ENCODE results near the gene DPEP3. TPM values are rescaled to one million over a fixed set of nuclear protein-coding genes. Genes with fewer than 3 reads are reported as not detected.

DPEP3 gene
- total and polyA plus RNA-seq, 2 experiments from 2014 or later: not detected

DNA sequence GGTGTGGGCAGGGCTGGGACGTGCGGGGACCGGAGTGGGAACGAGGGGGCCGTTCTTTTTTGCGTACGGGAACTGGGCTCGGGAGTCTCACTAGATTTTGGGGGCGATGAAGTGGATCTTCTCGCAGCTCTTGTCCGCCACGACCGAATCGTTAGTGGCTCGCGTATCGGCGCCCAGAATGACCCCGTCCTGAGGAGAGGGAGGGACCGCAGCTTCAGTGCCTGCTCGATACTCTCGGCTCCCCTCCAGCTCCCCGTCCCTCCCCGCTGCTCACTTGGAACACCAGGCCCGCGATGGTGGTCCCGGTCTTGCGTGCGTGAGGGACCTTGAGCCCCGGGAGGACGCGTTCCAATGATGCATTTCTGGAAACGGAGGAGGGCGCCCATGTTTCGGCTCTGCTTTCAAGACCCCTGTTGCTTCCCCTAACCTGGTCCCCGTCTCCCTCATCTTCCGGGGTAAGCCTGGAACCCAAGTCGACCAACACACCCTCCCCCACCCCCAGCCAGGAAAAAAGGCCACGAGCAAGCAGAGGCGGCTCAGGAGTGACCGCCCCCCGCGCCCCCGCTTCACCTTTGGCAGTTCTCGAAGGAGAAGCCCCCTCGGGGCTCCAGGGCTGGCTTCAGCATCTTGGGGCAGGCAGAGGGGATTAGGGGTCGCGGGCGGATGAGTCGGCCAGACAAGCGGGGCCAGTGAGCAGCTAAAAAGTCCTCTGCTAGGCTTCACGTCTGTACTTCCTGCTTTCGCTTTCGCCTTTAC is 44.0 kb downstream of the DPEP3 start, which contains the start of gene PSMB10:
TSS of gene PSMB10 (minus strand) at position 727 of the 756 bp plus-strand sequence. CDS start at position 626, 101 bp downstream.
- peaks cover 24% of the 10 kb centered on the region for H3K79me2 ChIP-seq
- TF ChIP-seq EZH2phosphoT487 (IDR thresholded peaks at IDR 0.05; ENCODE audit: low read depth, severe bottlenecking, unreplicated experiment): no peak
- TF ChIP-seq EZH2 (IDR thresholded peaks at IDR 0.05; ENCODE audit: borderline replicate concordance): no peak
- TF ChIP-seq, protein P1, sequence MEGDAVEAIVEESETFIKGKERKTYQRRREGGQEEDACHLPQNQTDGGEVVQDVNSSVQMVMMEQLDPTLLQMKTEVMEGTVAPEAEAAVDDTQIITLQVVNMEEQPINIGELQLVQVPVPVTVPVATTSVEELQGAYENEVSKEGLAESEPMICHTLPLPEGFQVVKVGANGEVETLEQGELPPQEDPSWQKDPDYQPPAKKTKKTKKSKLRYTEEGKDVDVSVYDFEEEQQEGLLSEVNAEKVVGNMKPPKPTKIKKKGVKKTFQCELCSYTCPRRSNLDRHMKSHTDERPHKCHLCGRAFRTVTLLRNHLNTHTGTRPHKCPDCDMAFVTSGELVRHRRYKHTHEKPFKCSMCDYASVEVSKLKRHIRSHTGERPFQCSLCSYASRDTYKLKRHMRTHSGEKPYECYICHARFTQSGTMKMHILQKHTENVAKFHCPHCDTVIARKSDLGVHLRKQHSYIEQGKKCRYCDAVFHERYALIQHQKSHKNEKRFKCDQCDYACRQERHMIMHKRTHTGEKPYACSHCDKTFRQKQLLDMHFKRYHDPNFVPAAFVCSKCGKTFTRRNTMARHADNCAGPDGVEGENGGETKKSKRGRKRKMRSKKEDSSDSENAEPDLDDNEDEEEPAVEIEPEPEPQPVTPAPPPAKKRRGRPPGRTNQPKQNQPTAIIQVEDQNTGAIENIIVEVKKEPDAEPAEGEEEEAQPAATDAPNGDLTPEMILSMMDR (IDR thresholded peaks at IDR 0.05; ENCODE audit: poor library complexity): no peak

DNA sequence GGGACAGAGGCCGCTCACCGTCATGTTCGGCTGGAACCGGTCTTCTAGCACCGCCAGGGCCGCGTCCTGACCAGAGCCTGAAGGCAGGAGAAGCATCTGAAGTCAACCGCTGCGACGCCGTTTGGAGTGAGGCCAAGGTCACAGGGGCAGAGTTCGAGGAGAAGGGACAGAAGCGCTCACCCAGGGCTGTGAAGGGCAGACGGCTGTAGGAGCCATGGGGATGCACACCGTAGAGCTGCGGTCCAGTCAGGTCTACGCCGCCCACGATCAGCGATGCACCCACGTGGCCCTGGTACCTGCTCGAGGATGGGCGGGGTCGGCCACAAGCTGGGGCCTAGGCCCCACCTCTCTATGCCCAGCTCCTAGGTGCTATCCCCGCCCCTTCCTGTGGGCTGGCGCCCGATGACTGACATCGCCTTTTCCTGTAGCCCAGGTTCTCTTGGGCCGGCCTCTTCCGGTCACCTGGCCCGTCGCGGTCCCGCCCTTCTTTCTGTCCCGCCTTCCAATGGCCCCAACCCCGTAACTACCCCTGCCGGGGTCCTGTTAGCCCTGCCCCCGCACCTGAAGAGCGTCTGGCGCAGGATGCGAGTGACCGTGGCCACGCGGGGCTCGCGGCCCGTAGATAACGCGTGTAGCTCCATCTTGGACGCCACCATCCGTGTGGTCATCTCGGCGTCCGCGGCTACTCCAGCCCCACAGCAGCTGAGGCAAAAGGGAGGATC is 44.7 kb downstream of the DPEP3 start:
- H3K9me2 ChIP-seq (replicated peaks; ENCODE audit: insufficient read depth): no peaks in the 10 kb centered on the region
- peak overlapping the region; percentile 46 for H2AFZ ChIP-seq
- peak; percentile 98 for DNase-seq (ENCODE audit: low spot score)
- H3K9me3 ChIP-seq (ENCODE audit: low read depth): no peaks in the 10 kb centered on the region
- peaks cover 24% of the 10 kb centered on the region for H3K79me2 ChIP-seq
- TF ChIP-seq EZH2phosphoT487 (IDR thresholded peaks at IDR 0.05; ENCODE audit: low read depth, severe bottlenecking, unreplicated experiment) (no peak), EZH2 (IDR thresholded peaks at IDR 0.05; ENCODE audit: borderline replicate concordance) (no peak)
- TF ChIP-seq, protein P1 (IDR thresholded peaks at IDR 0.05; ENCODE audit: poor library complexity): no peak
- H3K4me3 ChIP-seq: peak overlapping the region; percentile 87
- peaks cover 8% of the 10 kb centered on the region for H3K4me1 ChIP-seq (ENCODE audit: insufficient read depth)
- peak overlapping the region; percentile 90 for H3K27ac ChIP-seq
- no peaks in the 10 kb centered on the region for H4K20me1 ChIP-seq (ENCODE audit: insufficient read depth, poor library complexity, severe bottlenecking)
- H3K36me3 ChIP-seq (replicated peaks; ENCODE audit: insufficient read depth, low read depth): no peaks in the 10 kb centered on the region
- peak overlapping the region; percentile 86 for H3K4me2 ChIP-seq
- no peaks in the 10 kb centered on the region for H3K27me3 ChIP-seq
- WGBS (ENCODE audit: low lambda C conversion rate, missing lambda C conversion rate): 1% methylated on average over 42 of the region's 55 CpGs

More for the DNA sequence above, 44.0 kb downstream of the DPEP3 start, which contains the start of gene PSMB10:
- WGBS (ENCODE audit: low lambda C conversion rate, missing lambda C conversion rate): under 1% methylated on average over 47 of the region's 54 CpGs
- Histone ChIP-seq H3K4me2 (peak within 1 kb of the TSS; percentile 83), H3K36me3 (replicated peaks; ENCODE audit: insufficient read depth, low read depth) (no peaks in the 10 kb centered on the region), H3K9me3 (ENCODE audit: low read depth) (no peaks in the 10 kb centered on the region), H4K20me1 (ENCODE audit: insufficient read depth, poor library complexity, severe bottlenecking) (no peaks in the 10 kb centered on the region), H3K27me3 (no peaks in the 10 kb centered on the region), H3K9me2 (replicated peaks; ENCODE audit: insufficient read depth) (no peaks in the 10 kb centered on the region), H3K4me3 (peak within 1 kb of the TSS; percentile 87), H2AFZ (peak within 1 kb of the TSS; percentile 46), H3K4me1 (ENCODE audit: insufficient read depth) (peaks cover 8% of the 10 kb centered on the region), H3K27ac (peak within 1 kb of the TSS; percentile 90)
- DNase-seq (ENCODE audit: low spot score): peak; percentile 78

DNA sequence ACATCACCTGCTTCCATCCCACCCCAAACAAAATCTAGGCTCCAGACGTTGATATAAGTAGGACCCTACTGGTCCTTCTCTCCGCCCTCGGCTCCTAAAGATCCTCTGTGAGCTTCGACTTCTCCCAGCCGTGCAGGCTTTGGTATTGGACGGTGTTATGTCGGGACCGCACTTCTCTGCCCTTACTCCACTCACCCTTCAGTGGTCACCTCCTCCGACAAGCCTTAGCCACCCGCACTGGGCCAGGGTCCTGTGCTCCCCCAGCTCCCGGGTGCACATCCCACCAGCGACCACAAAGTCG is 45.2 kb downstream of the DPEP3 start:
- peaks cover 24% of the 10 kb centered on the region for H3K79me2 ChIP-seq
- H3K9me3 ChIP-seq (ENCODE audit: low read depth): no peaks in the 10 kb centered on the region
- peaks cover 8% of the 10 kb centered on the region for H3K4me1 ChIP-seq (ENCODE audit: insufficient read depth)
- peak overlapping the region; percentile 8 for H3K4me3 ChIP-seq
- no peaks in the 10 kb centered on the region for H4K20me1 ChIP-seq (ENCODE audit: insufficient read depth, poor library complexity, severe bottlenecking)
- no peak overlapping the region for H3K27ac ChIP-seq
- no peaks in the 10 kb centered on the region for H3K36me3 ChIP-seq (replicated peaks; ENCODE audit: insufficient read depth, low read depth)
- H3K9me2 ChIP-seq (replicated peaks; ENCODE audit: insufficient read depth): no peaks in the 10 kb centered on the region
- TF ChIP-seq EZH2phosphoT487 (IDR thresholded peaks at IDR 0.05; ENCODE audit: low read depth, severe bottlenecking, unreplicated experiment): no peak
- no peak for TF ChIP-seq EZH2 (IDR thresholded peaks at IDR 0.05; ENCODE audit: borderline replicate concordance)
- TF ChIP-seq, protein P1 (IDR thresholded peaks at IDR 0.05; ENCODE audit: poor library complexity): no peak
- no peak overlapping the region for H2AFZ ChIP-seq
- DNase-seq (ENCODE audit: low spot score): no peak
- H3K4me2 ChIP-seq: peak overlapping the region; percentile 86
- no peaks in the 10 kb centered on the region for H3K27me3 ChIP-seq
- WGBS (ENCODE audit: low lambda C conversion rate, missing lambda C conversion rate): 12% methylated on average over 13 of the region's 13 CpGs
